Measurements from ENCODE around the gene KRT23. TPM values are rescaled to one million over a fixed set of nuclear protein-coding genes. Genes with fewer than 3 reads are reported as not detected.
A peak's percentile ranks its signal among the peaks of the same experiment; 100 is the strongest.

The KRT23 gene
- total RNA-seq, 1 donor from 2014 or later: 17.1 TPM

DNA sequence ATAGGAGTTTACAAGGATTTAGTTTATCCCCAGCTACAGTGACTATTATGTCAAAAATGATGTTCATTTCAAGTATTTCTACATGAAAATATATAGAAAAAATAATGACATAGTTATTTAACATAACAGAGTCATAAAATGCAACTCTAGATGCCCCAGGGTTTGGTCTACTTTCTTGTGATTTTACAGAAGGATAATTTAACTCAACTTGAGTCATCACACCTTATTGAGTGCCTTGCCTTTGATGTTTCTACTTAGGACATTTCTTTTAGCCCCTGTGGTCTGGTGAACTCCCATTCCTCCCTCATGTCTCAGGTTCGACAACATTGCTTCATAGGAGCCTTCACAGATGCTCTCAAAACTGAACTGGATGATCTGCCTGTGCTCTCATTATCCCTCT lies 54.4 kb downstream of the KRT23 start:
- DNase-seq (ENCODE audit: low read depth): no peak
- TF ChIP-seq, protein P1, sequence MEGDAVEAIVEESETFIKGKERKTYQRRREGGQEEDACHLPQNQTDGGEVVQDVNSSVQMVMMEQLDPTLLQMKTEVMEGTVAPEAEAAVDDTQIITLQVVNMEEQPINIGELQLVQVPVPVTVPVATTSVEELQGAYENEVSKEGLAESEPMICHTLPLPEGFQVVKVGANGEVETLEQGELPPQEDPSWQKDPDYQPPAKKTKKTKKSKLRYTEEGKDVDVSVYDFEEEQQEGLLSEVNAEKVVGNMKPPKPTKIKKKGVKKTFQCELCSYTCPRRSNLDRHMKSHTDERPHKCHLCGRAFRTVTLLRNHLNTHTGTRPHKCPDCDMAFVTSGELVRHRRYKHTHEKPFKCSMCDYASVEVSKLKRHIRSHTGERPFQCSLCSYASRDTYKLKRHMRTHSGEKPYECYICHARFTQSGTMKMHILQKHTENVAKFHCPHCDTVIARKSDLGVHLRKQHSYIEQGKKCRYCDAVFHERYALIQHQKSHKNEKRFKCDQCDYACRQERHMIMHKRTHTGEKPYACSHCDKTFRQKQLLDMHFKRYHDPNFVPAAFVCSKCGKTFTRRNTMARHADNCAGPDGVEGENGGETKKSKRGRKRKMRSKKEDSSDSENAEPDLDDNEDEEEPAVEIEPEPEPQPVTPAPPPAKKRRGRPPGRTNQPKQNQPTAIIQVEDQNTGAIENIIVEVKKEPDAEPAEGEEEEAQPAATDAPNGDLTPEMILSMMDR (conservative IDR thresholded peaks at IDR 0.05; ENCODE audit: low read depth, low read length): no peak
- H3K4me3 ChIP-seq (ENCODE audit: low read depth, low read length): no peak overlapping the region

DNA sequence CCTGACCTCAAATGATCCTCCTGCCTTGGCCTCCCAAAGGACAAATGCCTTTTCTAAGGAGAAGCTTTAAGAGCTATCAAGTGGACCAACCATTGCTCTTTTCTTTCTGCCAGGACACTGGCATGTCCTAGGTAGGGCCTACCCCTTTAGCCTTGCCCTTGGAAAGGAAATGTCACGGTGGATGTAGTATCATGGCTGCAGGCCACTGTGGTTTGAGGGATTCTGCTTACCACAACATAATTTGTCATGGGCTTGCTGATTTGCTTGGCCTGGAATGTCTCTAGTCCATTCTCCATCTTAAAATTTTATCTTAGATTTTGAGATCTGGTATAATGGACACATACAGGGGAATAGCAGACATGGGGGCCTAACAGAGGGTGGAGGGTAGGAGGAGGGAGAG lies 58.4 kb downstream of the KRT23 start:
- TF ChIP-seq, protein P1 (conservative IDR thresholded peaks at IDR 0.05; ENCODE audit: low read depth, low read length): no peak
- no peak overlapping the region for H3K4me3 ChIP-seq (ENCODE audit: low read depth, low read length)
- DNase-seq (ENCODE audit: low read depth): no peak

DNA sequence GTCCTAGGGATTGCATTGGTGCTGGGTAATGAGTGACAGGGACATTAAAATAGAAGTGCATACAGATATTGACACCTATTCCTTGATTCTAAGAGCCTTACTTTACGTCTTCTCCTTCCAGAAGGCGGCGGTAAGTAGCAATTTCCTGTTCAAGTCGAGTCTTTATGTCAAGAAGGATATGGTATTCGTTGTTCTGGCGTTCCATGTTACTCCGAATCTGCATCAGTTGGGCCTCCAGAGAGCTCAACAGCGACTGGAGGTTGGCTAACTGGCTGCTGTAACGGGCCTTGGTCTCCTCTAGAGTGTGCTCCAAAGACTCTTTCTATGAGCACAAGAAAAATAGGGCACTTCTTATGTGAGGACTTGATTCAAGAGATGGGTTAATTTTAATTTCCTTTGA lies 59.4 kb downstream of the KRT23 start:
- H3K4me3 ChIP-seq (ENCODE audit: low read depth, low read length): no peak overlapping the region
- TF ChIP-seq, protein P1 (conservative IDR thresholded peaks at IDR 0.05; ENCODE audit: low read depth, low read length): no peak
- DNase-seq (ENCODE audit: low read depth): no peak

DNA sequence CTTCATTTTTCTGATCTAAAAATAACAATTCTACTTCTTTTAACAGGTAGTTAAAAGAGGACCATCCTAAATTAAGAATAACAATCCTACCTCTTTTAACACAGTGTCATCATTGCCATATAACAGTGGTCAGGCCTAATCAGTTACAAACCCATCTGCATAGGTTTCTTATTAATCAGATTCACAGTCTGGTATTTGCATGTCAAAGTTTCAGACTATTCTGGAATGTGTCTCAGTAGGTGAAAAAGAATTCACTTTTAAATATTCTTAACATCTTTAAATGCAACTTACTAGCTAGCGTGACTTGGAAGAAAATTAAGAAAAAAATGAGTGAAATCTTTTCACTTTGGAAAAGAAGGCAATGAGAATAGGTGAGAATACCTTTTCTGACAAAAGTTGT lies 63.6 kb downstream of the KRT23 start:
- no peak overlapping the region for H3K4me3 ChIP-seq (ENCODE audit: low read depth, low read length)
- TF ChIP-seq, protein P1 (conservative IDR thresholded peaks at IDR 0.05; ENCODE audit: low read depth, low read length): no peak
- DNase-seq (ENCODE audit: low read depth): no peak

DNA sequence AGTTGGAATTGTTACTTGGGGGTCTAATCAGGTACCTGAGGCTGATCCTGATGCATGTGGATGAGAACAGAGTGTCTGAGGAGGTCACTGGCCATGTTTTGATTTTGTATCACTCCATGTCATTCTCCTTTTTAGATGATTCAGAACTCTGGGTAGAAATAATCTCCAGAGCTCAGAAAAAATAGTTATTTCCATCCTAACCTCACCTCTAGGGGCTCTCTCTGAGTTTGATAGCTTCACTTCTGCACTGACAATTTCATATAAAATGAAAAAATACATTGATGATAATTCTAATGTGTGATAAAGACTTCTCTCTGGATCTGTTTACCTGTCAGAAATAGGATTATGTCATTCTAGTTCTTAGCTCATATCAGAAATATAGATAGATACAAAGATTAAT lies 64.2 kb downstream of the KRT23 start:
- no peak for DNase-seq (ENCODE audit: low read depth)
- TF ChIP-seq, protein P1 (conservative IDR thresholded peaks at IDR 0.05; ENCODE audit: low read depth, low read length): peak; percentile 21

More for the DNA sequence above, 64.2 kb downstream of the KRT23 start:
- no peak overlapping the region for H3K4me3 ChIP-seq (ENCODE audit: low read depth, low read length)

Other genes with a start within 250 kb of the KRT23 start
- not detected in 2 replicates for gene KRT24, start 233.9 kb downstream of the KRT23 start, total RNA-seq
- 0.17 TPM in 1 of 2 replicates, not detected in the other for gene KRT25, start 182.3 kb downstream of the KRT23 start, total RNA-seq
- not detected in 2 replicates for gene KRT26, start 165.4 kb downstream of the KRT23 start, total RNA-seq
- gene KRT27, start 155.1 kb downstream of the KRT23 start, total RNA-seq: not detected in 2 replicates
- gene KRT28, start 137.7 kb downstream of the KRT23 start, total RNA-seq: not detected in 2 replicates
- gene KRT10, start 115.0 kb downstream of the KRT23 start, total RNA-seq: 10.8 and 22.6 TPM in 2 replicates
- gene KRT12, start 70.4 kb downstream of the KRT23 start, total RNA-seq: not detected in 2 replicates
- not detected in 2 replicates for gene KRT20, start 52.4 kb downstream of the KRT23 start, total RNA-seq
- gene KRT39, start 29.3 kb upstream of the KRT23 start, total RNA-seq: not detected in 2 replicates
- not detected in 2 replicates for gene KRT40, start 46.7 kb upstream of the KRT23 start, total RNA-seq
- not detected in 2 replicates for gene KRTAP3-3, start 56.5 kb upstream of the KRT23 start, total RNA-seq
- gene KRTAP3-2, start 62.3 kb upstream of the KRT23 start, total RNA-seq: not detected in 2 replicates
- not detected in 2 replicates for gene KRTAP3-1, start 71.5 kb upstream of the KRT23 start, total RNA-seq
- gene KRTAP1-5, start 89.6 kb upstream of the KRT23 start, total RNA-seq: not detected in 2 replicates
- not detected in 2 replicates for gene KRTAP1-4, start 92.5 kb upstream of the KRT23 start, total RNA-seq
- not detected in 2 replicates for gene KRTAP1-3, start 97.2 kb upstream of the KRT23 start, total RNA-seq
- gene KRTAP1-1, start 103.8 kb upstream of the KRT23 start, total RNA-seq: not detected in 2 replicates
- not detected in 2 replicates for gene KRTAP2-1, start 109.7 kb upstream of the KRT23 start, total RNA-seq
- gene KRTAP2-2, start 117.6 kb upstream of the KRT23 start, total RNA-seq: not detected in 2 replicates
- gene KRTAP2-3, start 122.5 kb upstream of the KRT23 start, total RNA-seq: 11.6 and 26.7 TPM in 2 replicates
- gene KRTAP2-4, start 128.2 kb upstream of the KRT23 start, total RNA-seq: not detected in 2 replicates
- gene KRTAP4-7, start 146.5 kb upstream of the KRT23 start, total RNA-seq: not detected in 2 replicates
- not detected in 2 replicates for gene KRTAP4-8, start 160.5 kb upstream of the KRT23 start, total RNA-seq
- not detected in 2 replicates for gene KRTAP4-16, start 164.6 kb upstream of the KRT23 start, total RNA-seq
- gene KRTAP4-9, start 167.7 kb upstream of the KRT23 start, total RNA-seq: 0.58 TPM in 1 of 2 replicates, not detected in the other
- not detected in 2 replicates for gene KRTAP4-11, start 180.7 kb upstream of the KRT23 start, total RNA-seq
- not detected in 2 replicates for gene KRTAP4-12, start 186.5 kb upstream of the KRT23 start, total RNA-seq
- gene KRTAP4-6, start 202.9 kb upstream of the KRT23 start, total RNA-seq: not detected in 2 replicates
- not detected in 2 replicates for gene KRTAP4-5, start 212.2 kb upstream of the KRT23 start, total RNA-seq
- not detected in 2 replicates for gene KRTAP4-4, start 223.1 kb upstream of the KRT23 start, total RNA-seq
- not detected in 2 replicates for gene KRTAP4-3, start 230.6 kb upstream of the KRT23 start, total RNA-seq
- gene KRTAP4-2, start 240.6 kb upstream of the KRT23 start, total RNA-seq: not detected in 2 replicates
- gene KRTAP4-1, start 247.3 kb upstream of the KRT23 start, total RNA-seq: not detected in 2 replicates